GM12878 (cell line): Measurements from ENCODE around the gene CSE1L. TPM values are rescaled to one million over a fixed set of nuclear protein-coding genes. Genes with fewer than 3 reads are reported as not detected.

Source experiments
- CBX5 ChIP-seq: sonication (generic); IDR thresholded peaks from 2 replicates; pipeline ENCODE4 v1.6.1; 2016; ENCODE audit warnings: low read depth, moderate library complexity, mild to moderate bottlenecking, inconsistent platforms
- CHD2 ChIP-seq: IDR thresholded peaks from 2 replicates; pipeline ENCODE4 v1.6.1; 2011; ENCODE audit warnings: low read depth, low read length, improper control_type of control experiment, borderline replicate concordance
- CUX1 ChIP-seq: IDR thresholded peaks from 2 replicates; pipeline ENCODE4 v1.6.1; 2012; ENCODE audit warnings: improper control_type of control experiment, low read depth, low read length; ENCODE audit not compliant: insufficient replicate concordance
- JUNB ChIP-seq: IDR thresholded peaks from 2 replicates; pipeline ENCODE4 v1.6.1; 2016; ENCODE audit warnings: antibody characterized with exemption, mild to moderate bottlenecking
- MXI1 ChIP-seq: fragments of 150-350 bp; IDR thresholded peaks from 2 replicates; pipeline ENCODE4 v1.6.1; 2011; ENCODE audit warnings: low read depth, mild to moderate bottlenecking, inconsistent platforms, low read length, improper control_type of control experiment
- NKRF ChIP-seq: fragments of 450-650 bp; conservative IDR thresholded peaks from 2 replicates; pipeline ENCODE4 v1.6.1; 2017; ENCODE audit warnings: mild to moderate bottlenecking, moderate library complexity
- POLR2AphosphoS2 ChIP-seq: IDR thresholded peaks from 2 replicates; pipeline ENCODE4 v1.6.1; 2011; ENCODE audit warnings: low read depth, mild to moderate bottlenecking, low read length, improper control_type of control experiment, moderate library complexity
- PRDM15 ChIP-seq: fragments of 450-650 bp; formaldehyde crosslinking; IDR thresholded peaks from 2 replicates; pipeline ENCODE4 v1.4.0; 2020; ENCODE audit warnings: mild to moderate bottlenecking, moderate library complexity
- RCOR1 ChIP-seq: conservative IDR thresholded peaks from 2 replicates; pipeline ENCODE4 v1.6.1; 2012; ENCODE audit warnings: low read depth, low read length, improper control_type of control experiment
- TCF3 ChIP-seq: IDR thresholded peaks from 2 replicates; pipeline ENCODE4 v1.6.1; 2012; ENCODE audit warnings: low read depth, mild to moderate bottlenecking, low read length, borderline replicate concordance; ENCODE audit not compliant: insufficient read depth
- ZBTB11 ChIP-seq: fragments of 450-650 bp; formaldehyde crosslinking; IDR thresholded peaks from 2 replicates; pipeline ENCODE4 v1.5.0; 2022; ENCODE audit warnings: mild to moderate bottlenecking, missing genetic modification characterization
- ZNF24 ChIP-seq: fragments of 450-650 bp; IDR thresholded peaks from 2 replicates; pipeline ENCODE4 v1.6.1; 2017; ENCODE audit warnings: antibody characterized with exemption, mild to moderate bottlenecking
- ZZZ3 ChIP-seq: IDR thresholded peaks from 2 replicates; pipeline ENCODE4 v1.6.1; 2011; ENCODE audit warnings: low read depth; ENCODE audit not compliant: control insufficient read depth, insufficient read length
- polyA plus RNA-seq, 11 experiments: library from polyadenylated mRNA; depleted of rRNA in 4 of 11; unstranded in 6 of 11; stranded (reverse) in 5 of 11; fragments of >200 nt; fragmentation: Nextera tagmentation in 4 of 11; fragmentation: Illumina TruSeq in 1 of 11; extraction: Ambion mirVana in 4 of 11; extraction: Trizol in 1 of 11; gene quantifications; 1 replicate in 1 of 11; 2 replicates in 10 of 11; pipeline versions ENCODE4 v1.2.1 to v1.2.3, GENCODE V29; 2011 to 2016; ENCODE audit warnings: inconsistent platforms in 2 of 11, missing spikeins in 2 of 11, low read depth in 1 of 11
- total RNA-seq, 4 experiments: library from RNA; depleted of rRNA in 3 of 4; stranded (reverse); fragments of >200 nt in 3 of 4; fragmentation: Illumina TruSeq in 1 of 4; extraction: Trizol in 1 of 4; gene quantifications; 2 replicates each; pipeline versions ENCODE4 v1.2.1 to v1.2.3, GENCODE V29; 2013 to 2021

CSE1L gene
- total and polyA plus RNA-seq, 10 of the 15 experiments (the other 5 are each of a cell fraction or from before 2014, with no cell fraction given): 72.4 to 213 (median 117) TPM

- TF ChIP-seq CUX1: no peak
- TF ChIP-seq PRDM15 (CRISPR knock-in tag): no peak
- TF ChIP-seq ZBTB11 (CRISPR knock-in tag): no peak
- TF ChIP-seq TCF3: no peak; the same call in 1 of the 2 replicates
- no peak for TF ChIP-seq JUNB
- no peak for TF ChIP-seq RCOR1
- peak; percentile 89 for TF ChIP-seq MXI1
- no peak for TF ChIP-seq CBX5
- TF ChIP-seq ZNF24: no peak
- TF ChIP-seq NKRF: peak; percentile 96
- TF ChIP-seq CHD2: peak; percentile 81
- no peak for TF ChIP-seq ZZZ3
- peak; percentile 89 for TF ChIP-seq POLR2AphosphoS2
Measured at GRCh38 chr20:49046087-49046900, at the start of gene CSE1L (continued).
